ENCODE results near the gene WIPF1.

DNA sequence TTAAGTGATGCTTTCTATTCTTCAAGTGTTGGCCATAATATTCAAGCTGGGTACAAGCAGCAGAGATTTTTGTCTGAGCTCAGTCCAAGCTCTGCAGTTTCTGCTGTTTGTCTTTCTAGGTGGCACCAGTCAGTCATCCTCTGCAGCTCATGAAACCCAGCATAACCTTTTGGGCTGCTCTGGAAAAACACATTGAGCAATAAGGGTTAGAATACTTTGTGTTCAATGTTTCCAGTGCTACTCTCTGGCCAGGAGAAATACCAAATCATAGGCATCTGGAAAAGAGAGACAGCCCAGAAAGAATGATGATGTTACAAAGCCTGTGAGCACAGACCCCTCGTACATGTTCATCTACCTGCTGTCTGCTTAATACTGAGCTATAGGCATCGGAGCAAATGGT is 19.5 kb upstream of the WIPF1 start:
- TF ChIP-seq, protein P1, sequence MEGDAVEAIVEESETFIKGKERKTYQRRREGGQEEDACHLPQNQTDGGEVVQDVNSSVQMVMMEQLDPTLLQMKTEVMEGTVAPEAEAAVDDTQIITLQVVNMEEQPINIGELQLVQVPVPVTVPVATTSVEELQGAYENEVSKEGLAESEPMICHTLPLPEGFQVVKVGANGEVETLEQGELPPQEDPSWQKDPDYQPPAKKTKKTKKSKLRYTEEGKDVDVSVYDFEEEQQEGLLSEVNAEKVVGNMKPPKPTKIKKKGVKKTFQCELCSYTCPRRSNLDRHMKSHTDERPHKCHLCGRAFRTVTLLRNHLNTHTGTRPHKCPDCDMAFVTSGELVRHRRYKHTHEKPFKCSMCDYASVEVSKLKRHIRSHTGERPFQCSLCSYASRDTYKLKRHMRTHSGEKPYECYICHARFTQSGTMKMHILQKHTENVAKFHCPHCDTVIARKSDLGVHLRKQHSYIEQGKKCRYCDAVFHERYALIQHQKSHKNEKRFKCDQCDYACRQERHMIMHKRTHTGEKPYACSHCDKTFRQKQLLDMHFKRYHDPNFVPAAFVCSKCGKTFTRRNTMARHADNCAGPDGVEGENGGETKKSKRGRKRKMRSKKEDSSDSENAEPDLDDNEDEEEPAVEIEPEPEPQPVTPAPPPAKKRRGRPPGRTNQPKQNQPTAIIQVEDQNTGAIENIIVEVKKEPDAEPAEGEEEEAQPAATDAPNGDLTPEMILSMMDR (optimal IDR thresholded peaks at IDR 0.05 in 1 of 3, IDR thresholded peaks at IDR 0.05 in 1 of 3, conservative IDR thresholded peaks at IDR 0.05 in 1 of 3; ENCODE audit: extremely low read depth in 1 of 3, insufficient read depth in 2 of 3, low read length in 3 of 3), result no peak
- no peak for TF ChIP-seq EZH2 (IDR thresholded peaks at IDR 0.05; ENCODE audit: low read length)

Measured in keratinocyte (primary cell).